SK-N-SH (cell line): ENCODE data around the gene ZNF107. TPM values are rescaled to one million over a fixed set of nuclear protein-coding genes. Genes with fewer than 3 reads are reported as not detected.

ENCODE experiments used
- CTCF ChIA-PET: fragments of 300-600, 350-600 bp; formaldehyde crosslinking; extraction: SDS; loops from one replicate; lab custom pipeline; 2021; lab: Yijun Ruan, JAX
- POLR2A ChIA-PET: fragments of 350-600 bp; sonication (Branson Sonifier 250); formaldehyde crosslinking; extraction: SDS; loops from one replicate; lab custom pipeline; 2020; ENCODE audit warnings: antibody characterized with exemption, inconsistent platforms; lab: Yijun Ruan, JAX
- DNase-seq: peaks from one replicate; pipeline ENCODE4 v3.0.0; 2012
- H2AFZ ChIP-seq: fragments of 200-600 bp; sonication (generic); 2 replicates; pipeline ENCODE4 v1.8.1; 2016; ENCODE audit warnings: antibody characterized with exemption, mild to moderate bottlenecking, low read depth
- H3F3A ChIP-seq: fragments of 200-600 bp; sonication (generic); replicated peaks from 2 replicates; pipeline ENCODE3; 2016; ENCODE audit warnings: antibody characterized with exemption, mild to moderate bottlenecking; ENCODE audit not compliant: insufficient read depth
- H3K27ac ChIP-seq, 2 experiments: fragments of 200-500 bp in 1 of 2; fragments of 200-600 bp in 1 of 2; sonication (Bioruptor generic) in 1 of 2; sonication (generic), shearing (Covaris generic) in 1 of 2; 2 replicates each; pipeline versions ENCODE4 v1.5.1 to v1.6.1; 2014 to 2016; ENCODE audit warnings: low read depth in 2 of 2, inconsistent platforms in 1 of 2, low read length in 1 of 2, mild to moderate bottlenecking in 1 of 2, mixed read lengths in 1 of 2
- H3K27me3 ChIP-seq: fragments of 200-600 bp; sonication (generic), shearing (Covaris generic); 2 replicates; pipeline ENCODE4 v1.6.1; 2016; ENCODE audit warnings: mixed run types; ENCODE audit not compliant: insufficient read depth
- H3K36me3 ChIP-seq, 2 experiments: fragments of 200-500 bp in 1 of 2; fragments of 200-600 bp in 1 of 2; sonication (Bioruptor generic) in 1 of 2; sonication (generic) in 1 of 2; replicated peaks in 1 of 2; 2 replicates each; pipeline versions ENCODE3 to v1.5.1; 2014 to 2016; ENCODE audit warnings: low read length in 1 of 2, mild to moderate bottlenecking in 1 of 2; ENCODE audit not compliant: insufficient read depth in 2 of 2, control insufficient read depth in 1 of 2
- H3K4me1 ChIP-seq, 2 experiments: fragments of 200-500 bp in 1 of 2; fragments of 200-600 bp in 1 of 2; sonication (Bioruptor generic) in 1 of 2; sonication (generic), shearing (Covaris generic) in 1 of 2; 2 replicates each; pipeline versions ENCODE4 v1.5.1 to v1.6.1; 2014 to 2016; ENCODE audit warnings: low read depth in 1 of 2, low read length in 1 of 2, mixed run types in 1 of 2; ENCODE audit not compliant: insufficient read depth in 2 of 2, control insufficient read depth in 1 of 2
- H3K4me2 ChIP-seq: fragments of 200-600 bp; sonication (generic), shearing (Covaris generic); 2 replicates; pipeline ENCODE4 v1.6.1; 2017; ENCODE audit warnings: mixed run types
- H3K4me3 ChIP-seq, 2 experiments: fragments of 200-500 bp in 1 of 2; fragments of 200-600 bp in 1 of 2; sonication (Bioruptor generic) in 1 of 2; sonication (generic), shearing (Covaris generic) in 1 of 2; 2 replicates each; pipeline versions ENCODE4 v1.5.1 to v1.8.1; 2014 to 2016; ENCODE audit warnings: low read depth in 2 of 2, inconsistent platforms in 1 of 2, low read length in 1 of 2, mild to moderate bottlenecking in 1 of 2, mixed read lengths in 1 of 2, moderate library complexity in 1 of 2
- H3K79me2 ChIP-seq: fragments of 200-600 bp; sonication (generic); 2 replicates; pipeline ENCODE4 v1.8.1; 2017; ENCODE audit warnings: mild to moderate bottlenecking; ENCODE audit not compliant: insufficient read depth
- H3K9ac ChIP-seq: fragments of 200-600 bp; sonication (generic); 2 replicates; pipeline ENCODE4 v1.6.1; 2017; ENCODE audit warnings: mixed run types
- H3K9me2 ChIP-seq: fragments of 200-600 bp; sonication (generic); 2 replicates; pipeline ENCODE4 v1.6.1; 2017; ENCODE audit warnings: mixed run types
- H3K9me3 ChIP-seq: fragments of 200-600 bp; sonication (generic); 2 replicates; pipeline ENCODE4 v1.6.1; 2017; ENCODE audit warnings: mixed run types, mild to moderate bottlenecking, moderate library complexity
- H4K20me1 ChIP-seq: fragments of 200-600 bp; sonication (generic); 2 replicates; pipeline ENCODE4 v1.6.1; 2017; ENCODE audit warnings: mild to moderate bottlenecking, mixed run types; ENCODE audit not compliant: insufficient read depth
- CHD2 ChIP-seq: fragments of 150-350 bp; IDR thresholded peaks from 2 replicates; pipeline ENCODE4 v1.6.1; 2018; ENCODE audit warnings: low read length; ENCODE audit not compliant: partially characterized antibody
- CTCF ChIP-seq: fragments of 200-600 bp; sonication (generic); IDR thresholded peaks from 2 replicates; pipeline ENCODE4 v1.6.1; 2017; ENCODE audit warnings: antibody characterized with exemption, mild to moderate bottlenecking, moderate library complexity
- ELF1 ChIP-seq: IDR thresholded peaks from 2 replicates; pipeline ENCODE4 v1.4.0; 2012
- EZH2phosphoT487 ChIP-seq: fragments of 200-600 bp; sonication (generic); IDR thresholded peaks from 2 replicates; pipeline ENCODE4 v1.6.1; 2017; ENCODE audit warnings: low read depth, mixed run types, mild to moderate bottlenecking, antibody characterized with exemption, moderate library complexity, borderline replicate concordance
- FOSL2 ChIP-seq: IDR thresholded peaks from 2 replicates; pipeline ENCODE4 v1.4.0; 2012; ENCODE audit warnings: low read depth, mild to moderate bottlenecking, moderate library complexity, borderline replicate concordance
- FOXJ3 ChIP-seq: sonication (generic); formaldehyde crosslinking; IDR thresholded peaks from 2 replicates; pipeline ENCODE4 v1.5.1; 2020; ENCODE audit warnings: mild to moderate bottlenecking, missing genetic modification reagents
- GATA2 ChIP-seq: sonication (generic); formaldehyde crosslinking; IDR thresholded peaks from 2 replicates; pipeline ENCODE4 v1.5.0; 2020; ENCODE audit warnings: mild to moderate bottlenecking, missing genetic modification reagents
- JUND ChIP-seq: IDR thresholded peaks from 2 replicates; pipeline ENCODE4 v1.4.0; 2012
- MAX ChIP-seq: IDR thresholded peaks from 2 replicates; pipeline ENCODE4 v1.4.0; 2012; ENCODE audit warnings: low read depth
- MXI1 ChIP-seq: IDR thresholded peaks from 2 replicates; pipeline ENCODE4 v1.6.1; 2012; ENCODE audit warnings: mild to moderate bottlenecking, low read depth, low read length, improper control_type of control experiment
- NRF1 ChIP-seq: IDR thresholded peaks from 2 replicates; pipeline ENCODE4 v1.6.1; 2012; ENCODE audit warnings: low read depth, mild to moderate bottlenecking, low read length
- PBX3 ChIP-seq: IDR thresholded peaks from 2 replicates; pipeline ENCODE4; 2012
- POLR2AphosphoS5 ChIP-seq: IDR thresholded peaks from 2 replicates; pipeline ENCODE4 v1.6.1; 2012; ENCODE audit warnings: low read depth, low read length
- RAD21 ChIP-seq: IDR thresholded peaks from 2 replicates; pipeline ENCODE4 v1.6.1; 2012; ENCODE audit warnings: mild to moderate bottlenecking, low read length
- RCOR1 ChIP-seq: fragments of 150-350 bp; IDR thresholded peaks from 2 replicates; pipeline ENCODE4 v1.6.1; 2017; ENCODE audit warnings: antibody characterized with exemption, low read length
- REST ChIP-seq: IDR thresholded peaks from 2 replicates; pipeline ENCODE4 v1.6.1; 2012; ENCODE audit warnings: mild to moderate bottlenecking, low read depth, low read length, moderate library complexity
- RFX5 ChIP-seq: IDR thresholded peaks from 2 replicates; pipeline ENCODE4 v1.6.1; 2012; ENCODE audit warnings: mild to moderate bottlenecking, improper control_type of control experiment, low read length
- RXRA ChIP-seq: IDR thresholded peaks from 2 replicates; pipeline ENCODE4 v1.4.0; 2012; ENCODE audit warnings: low read depth, mild to moderate bottlenecking, borderline replicate concordance
- TAF1 ChIP-seq: IDR thresholded peaks from 2 replicates; pipeline ENCODE4 v1.6.1; 2012; ENCODE audit warnings: low read depth, mild to moderate bottlenecking, low read length, moderate library complexity, borderline replicate concordance
- TEAD4 ChIP-seq: IDR thresholded peaks from 2 replicates; pipeline ENCODE4 v1.4.0; 2012; ENCODE audit warnings: mild to moderate bottlenecking, borderline replicate concordance; ENCODE audit not compliant: insufficient read depth
- WGBS: methylation state at CpG from one replicate; pipeline ENCODE4 v1.1.6; 2017; ENCODE audit warnings: low lambda C conversion rate; 5-methylcytosine and 5-hydroxymethylcytosine counted together
- polyA plus RNA-seq, 3 experiments: library from polyadenylated mRNA; depleted of rRNA; stranded (reverse); fragments of >200 nt; gene quantifications; 2 replicates each; pipeline ENCODE4 v1.2.3, GENCODE V29; 2012

ZNF107 gene
- polyA plus RNA-seq, 1 of the 3 experiments (the other 2 are of a cell fraction) = 2.0 TPM

- TF ChIP-seq PBX3 (no peak), RCOR1 (no peak), RFX5 (no peak), MXI1 (no peak), POLR2AphosphoS5 (no peak), JUND (no peak), RAD21 (no peak), RXRA (no peak), MAX (no peak), NRF1 (no peak)
These were observed 1.4 kb downstream of the ZNF107 start (continued) for GRCh38 chr7:64667311-64667710.

GRCh38 chr7:64672414-64672813 lies 6.5 kb downstream of the ZNF107 start:
- DNase-seq = no peak
- POLR2A ChIA-PET = no interaction called here
- H3K27me3 ChIP-seq = no peaks in the 10 kb centered on the region
- H3K9me3 ChIP-seq = peaks cover 5% of the 10 kb centered on the region; the same call in 1 of the 2 replicates
- H3F3A ChIP-seq = no peaks in the 10 kb centered on the region
- peaks cover 100% of the 10 kb centered on the region for H3K79me2 ChIP-seq
- no peak overlapping the region for H3K27ac ChIP-seq
- no peak overlapping the region for H3K4me2 ChIP-seq
- H2AFZ ChIP-seq = no peak overlapping the region
- 94% methylated on average over 8 of the region's 8 CpGs for WGBS
- peaks cover 9 to 48% of the 10 kb centered on the region in 2 experiments for H3K36me3 ChIP-seq
- H3K4me3 ChIP-seq = no peak overlapping the region
- H4K20me1 ChIP-seq = no peaks in the 10 kb centered on the region
- H3K4me1 ChIP-seq = peaks cover under 1 to 8% of the 10 kb centered on the region in 2 experiments; a peak in 2 of 4 replicates
- H3K9ac ChIP-seq = no peak overlapping the region
- no peaks in the 10 kb centered on the region for H3K9me2 ChIP-seq
- TF ChIP-seq TEAD4 = no peak
- no peak for TF ChIP-seq EZH2phosphoT487
- TF ChIP-seq REST = no peak
- TF ChIP-seq RXRA = no peak
- TF ChIP-seq FOSL2 = no peak
- TF ChIP-seq CTCF = no peak
- no peak for TF ChIP-seq RFX5
- TF ChIP-seq CHD2 = no peak
- TF ChIP-seq GATA2 (CRISPR knock-in tag) = no peak
- no peak for TF ChIP-seq TAF1
- no peak for TF ChIP-seq POLR2AphosphoS5
- TF ChIP-seq FOXJ3 = no peak
- TF ChIP-seq ELF1 = no peak
- TF ChIP-seq, all 33 proteins: peak for 0
- CTCF ChIA-PET = no interaction called here
